ENCODE results near the gene RAB13. TPM values are rescaled to one million over a fixed set of nuclear protein-coding genes. Genes with fewer than 3 reads are reported as not detected.

The RAB13 gene
- total RNA-seq, 1 experiment from 2014 or later: 42.3 TPM

GRCh38 chr1:153951801-153952200 is 34.3 kb downstream of the RAB13 start:
- no peaks in the 10 kb centered on the region for H3F3A ChIP-seq (ENCODE audit: low read length, unreplicated experiment)
- DNase-seq (peak; percentile 88), ATAC-seq (peak; percentile 49)
- ChIA-PET POLR2A (ENCODE audit: unreplicated experiment) (no interaction called here), CTCF (no interaction called here)
- intact Hi-C loops (cut with micrococcal nuclease): no loop called here
- H3K4me3 ChIP-seq (ENCODE audit: low read length): no peak overlapping the region
- H2AFZ ChIP-seq (ENCODE audit: low read length): no peak overlapping the region
- no peaks in the 10 kb centered on the region for H3K27me3 ChIP-seq (ENCODE audit: low read length)
- H3K27ac ChIP-seq (ENCODE audit: low read length): no peak overlapping the region
- peaks cover 35% of the 10 kb centered on the region for H3K79me2 ChIP-seq (ENCODE audit: low read length)
- H3K9me2 ChIP-seq (replicated peaks; ENCODE audit: low read length): no peaks in the 10 kb centered on the region
- TF ChIP-seq, protein P1, sequence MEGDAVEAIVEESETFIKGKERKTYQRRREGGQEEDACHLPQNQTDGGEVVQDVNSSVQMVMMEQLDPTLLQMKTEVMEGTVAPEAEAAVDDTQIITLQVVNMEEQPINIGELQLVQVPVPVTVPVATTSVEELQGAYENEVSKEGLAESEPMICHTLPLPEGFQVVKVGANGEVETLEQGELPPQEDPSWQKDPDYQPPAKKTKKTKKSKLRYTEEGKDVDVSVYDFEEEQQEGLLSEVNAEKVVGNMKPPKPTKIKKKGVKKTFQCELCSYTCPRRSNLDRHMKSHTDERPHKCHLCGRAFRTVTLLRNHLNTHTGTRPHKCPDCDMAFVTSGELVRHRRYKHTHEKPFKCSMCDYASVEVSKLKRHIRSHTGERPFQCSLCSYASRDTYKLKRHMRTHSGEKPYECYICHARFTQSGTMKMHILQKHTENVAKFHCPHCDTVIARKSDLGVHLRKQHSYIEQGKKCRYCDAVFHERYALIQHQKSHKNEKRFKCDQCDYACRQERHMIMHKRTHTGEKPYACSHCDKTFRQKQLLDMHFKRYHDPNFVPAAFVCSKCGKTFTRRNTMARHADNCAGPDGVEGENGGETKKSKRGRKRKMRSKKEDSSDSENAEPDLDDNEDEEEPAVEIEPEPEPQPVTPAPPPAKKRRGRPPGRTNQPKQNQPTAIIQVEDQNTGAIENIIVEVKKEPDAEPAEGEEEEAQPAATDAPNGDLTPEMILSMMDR (conservative IDR thresholded peaks at IDR 0.05; ENCODE audit: low read depth, low read length): no peak
- TF ChIP-seq EZH2 (IDR thresholded peaks at IDR 0.05; ENCODE audit: low read length, unreplicated experiment): no peak
- TF ChIP-seq EZH2phosphoT487 (IDR thresholded peaks at IDR 0.05; ENCODE audit: borderline replicate concordance, low read length): no peak
- H3K4me1 ChIP-seq (ENCODE audit: insufficient read depth, low read length): peaks cover 19% of the 10 kb centered on the region
- peaks cover 8% of the 10 kb centered on the region for H4K20me1 ChIP-seq (ENCODE audit: low read length)
- H3K4me2 ChIP-seq (ENCODE audit: low read length): no peak overlapping the region
- BruUV-seq (replicated peaks): no TSS peak
- no peaks in the 10 kb centered on the region for H3K9me3 ChIP-seq (ENCODE audit: low read length)
- H3K36me3 ChIP-seq (ENCODE audit: low read depth, low read length): peaks cover 33% of the 10 kb centered on the region; the same call in 1 of the 2 replicates
- H3K9ac ChIP-seq (ENCODE audit: low read length): no peak overlapping the region

DNA sequence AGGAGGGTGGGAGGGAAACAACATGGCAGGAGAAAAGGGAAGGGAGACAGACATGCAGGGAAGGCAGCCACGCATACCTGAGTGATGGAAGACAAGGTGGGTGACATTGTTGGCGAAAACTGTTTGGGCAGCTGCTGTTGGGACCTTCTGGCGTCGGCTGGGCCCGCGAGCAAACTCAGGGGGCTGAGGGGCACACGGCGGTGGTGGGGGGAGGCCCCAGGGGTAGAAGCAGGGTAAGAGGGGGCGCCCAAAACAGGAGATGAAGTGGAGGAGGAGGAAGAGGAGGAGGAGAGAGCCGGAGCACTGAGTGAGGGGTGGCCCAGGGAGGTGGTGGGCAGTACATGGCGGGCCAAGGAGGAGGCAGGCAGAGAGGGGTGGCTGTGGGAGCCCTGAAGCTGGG is 35.0 kb downstream of the RAB13 start:
- H3K27me3 ChIP-seq (ENCODE audit: low read length): no peaks in the 10 kb centered on the region
- intact Hi-C loops (cut with micrococcal nuclease): no loop called here
- no peaks in the 10 kb centered on the region for H3K9me3 ChIP-seq (ENCODE audit: low read length)
- H3K4me2 ChIP-seq (ENCODE audit: low read length): no peak overlapping the region
- no peak overlapping the region for H2AFZ ChIP-seq (ENCODE audit: low read length)
- ChIA-PET POLR2A (ENCODE audit: unreplicated experiment) (no interaction called here), CTCF (no interaction called here)
- TF ChIP-seq, protein P1 (conservative IDR thresholded peaks at IDR 0.05; ENCODE audit: low read depth, low read length): no peak
- no peak for TF ChIP-seq EZH2phosphoT487 (IDR thresholded peaks at IDR 0.05; ENCODE audit: borderline replicate concordance, low read length)
- TF ChIP-seq EZH2 (IDR thresholded peaks at IDR 0.05; ENCODE audit: low read length, unreplicated experiment): no peak
- no peak overlapping the region for H3K27ac ChIP-seq (ENCODE audit: low read length)
- DNase-seq (no peak), ATAC-seq (no peak)
- peaks cover 2% of the 10 kb centered on the region for H4K20me1 ChIP-seq (ENCODE audit: low read length)
- H3K9me2 ChIP-seq (replicated peaks; ENCODE audit: low read length): no peaks in the 10 kb centered on the region
- H3K9ac ChIP-seq (ENCODE audit: low read length): no peak overlapping the region
- H3K79me2 ChIP-seq (ENCODE audit: low read length): peaks cover 29% of the 10 kb centered on the region
- H3K4me3 ChIP-seq (ENCODE audit: low read length): no peak overlapping the region
- H3F3A ChIP-seq (ENCODE audit: low read length, unreplicated experiment): no peaks in the 10 kb centered on the region
- BruUV-seq (replicated peaks): no TSS peak
- H3K36me3 ChIP-seq (ENCODE audit: low read depth, low read length): peaks cover 33% of the 10 kb centered on the region; the same call in 1 of the 2 replicates
- H3K4me1 ChIP-seq (ENCODE audit: insufficient read depth, low read length): peaks cover 14% of the 10 kb centered on the region

DNA sequence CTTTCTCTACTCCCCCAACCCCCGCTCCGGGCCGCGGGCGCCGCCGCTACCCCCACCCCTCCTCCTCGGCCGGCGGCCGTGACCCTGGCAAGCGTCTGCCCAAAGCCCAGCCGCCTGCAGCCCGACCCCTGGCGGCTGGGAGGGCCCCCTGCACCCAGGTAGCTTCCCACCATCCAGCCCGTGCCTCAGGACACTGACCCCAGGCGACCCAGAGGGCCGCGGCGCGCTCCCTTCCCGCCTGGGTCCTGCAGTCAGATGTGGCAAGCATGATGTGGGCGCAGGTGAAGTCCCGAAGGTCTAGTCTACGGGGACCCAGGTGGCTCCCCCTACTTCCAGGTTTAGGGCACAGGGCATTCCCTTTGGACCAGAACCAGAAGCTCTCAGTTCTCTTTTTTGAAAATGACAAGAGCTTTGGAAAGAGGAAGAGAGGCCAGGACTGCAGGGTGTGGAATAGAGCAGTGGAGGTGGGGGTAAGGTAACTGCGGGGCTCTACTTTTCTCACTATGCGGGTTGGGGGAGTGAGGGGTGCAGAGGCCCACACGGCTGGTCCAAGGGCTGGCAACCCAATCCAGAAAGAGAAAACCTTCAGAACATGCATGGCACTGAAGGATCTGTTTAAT is 39.4 kb downstream of the RAB13 start, which contains the start of gene DENND4B:
Gene DENND4B, minus strand, starts transcription at position 97 of the 620 bp plus-strand sequence. CDS start 2,344 bp downstream, outside the sequence.
- ATAC-seq: peak; percentile 88
- H3K27me3 ChIP-seq (ENCODE audit: low read length): no peaks in the 10 kb centered on the region
- intact Hi-C loops (cut with micrococcal nuclease): loop anchor here (1.0 kb wide), 1 partner anchor 12 kb away; the partner anchor contains the start of gene CRTC2
- peaks cover 23% of the 10 kb centered on the region for H3K79me2 ChIP-seq (ENCODE audit: low read length)
- H2AFZ ChIP-seq (ENCODE audit: low read length): peak within 1 kb of the TSS; percentile 86
- ChIA-PET POLR2A (ENCODE audit: unreplicated experiment) (interaction anchor here (0.6 to 1.1 kb wide), 3 partner anchors 23 to 325 kb away, joined by 3 to 15 read pairs (median 11); partner anchors contain the start of gene HAX1), CTCF (interaction anchor here (0.5 to 1.6 kb wide), 10 partner anchors 11 to 127 kb away, joined by 3 to 19 read pairs (median 5); partner anchors contain the start of genes GATAD2B, JTB, RAB13 and SLC39A1)
- H3K4me1 ChIP-seq (ENCODE audit: insufficient read depth, low read length): peaks cover 13% of the 10 kb centered on the region
- H3K27ac ChIP-seq (ENCODE audit: low read length): peak within 1 kb of the TSS; percentile 43
- TF ChIP-seq EZH2phosphoT487 (IDR thresholded peaks at IDR 0.05; ENCODE audit: borderline replicate concordance, low read length): no peak
- TF ChIP-seq EZH2 (IDR thresholded peaks at IDR 0.05; ENCODE audit: low read length, unreplicated experiment): no peak
- TF ChIP-seq, protein P1 (conservative IDR thresholded peaks at IDR 0.05; ENCODE audit: low read depth, low read length): peak; percentile 90
- no TSS peak for BruUV-seq (replicated peaks)
- H3K9me2 ChIP-seq (replicated peaks; ENCODE audit: low read length): no peaks in the 10 kb centered on the region
- DNase-seq: peak; percentile 86
- H3F3A ChIP-seq (ENCODE audit: low read length, unreplicated experiment): no peaks in the 10 kb centered on the region
- no peaks in the 10 kb centered on the region for H3K9me3 ChIP-seq (ENCODE audit: low read length)
- H3K9ac ChIP-seq (ENCODE audit: low read length): peak within 1 kb of the TSS; percentile 79
- peak within 1 kb of the TSS; percentile 96 for H3K4me2 ChIP-seq (ENCODE audit: low read length)
- peak within 1 kb of the TSS; percentile 81 for H3K4me3 ChIP-seq (ENCODE audit: low read length)
- no peaks in the 10 kb centered on the region for H4K20me1 ChIP-seq (ENCODE audit: low read length)
- H3K36me3 ChIP-seq (ENCODE audit: low read depth, low read length): peaks cover 19% of the 10 kb centered on the region; the same call in 1 of the 2 replicates

Data from PC-3 (cell line).